ENCODE measurements around the gene TNNI3K.
A peak's percentile ranks its signal among the peaks of the same experiment; 100 is the strongest.

TNNI3K gene

DNA sequence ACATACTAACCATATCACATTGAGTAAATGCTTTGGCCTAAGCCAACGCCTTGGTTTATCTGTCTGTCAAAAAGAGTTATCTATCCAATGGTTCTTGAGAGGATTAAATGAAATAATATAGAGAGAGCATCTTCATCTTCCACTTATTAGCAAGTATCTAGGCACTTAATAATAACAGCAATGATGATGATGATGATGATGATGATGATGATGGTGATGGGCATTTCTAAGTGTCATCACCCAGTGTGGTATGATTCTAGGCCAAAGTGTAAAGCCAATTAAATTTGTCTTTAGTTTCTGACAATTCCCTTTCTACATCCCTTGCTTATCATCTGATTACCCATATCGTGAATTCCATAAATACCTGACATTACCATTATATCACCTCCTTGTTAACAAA lies 342.9 kb downstream of the TNNI3K start:
- DNase-seq, result no peak
- ATAC-seq, result no peak

DNA sequence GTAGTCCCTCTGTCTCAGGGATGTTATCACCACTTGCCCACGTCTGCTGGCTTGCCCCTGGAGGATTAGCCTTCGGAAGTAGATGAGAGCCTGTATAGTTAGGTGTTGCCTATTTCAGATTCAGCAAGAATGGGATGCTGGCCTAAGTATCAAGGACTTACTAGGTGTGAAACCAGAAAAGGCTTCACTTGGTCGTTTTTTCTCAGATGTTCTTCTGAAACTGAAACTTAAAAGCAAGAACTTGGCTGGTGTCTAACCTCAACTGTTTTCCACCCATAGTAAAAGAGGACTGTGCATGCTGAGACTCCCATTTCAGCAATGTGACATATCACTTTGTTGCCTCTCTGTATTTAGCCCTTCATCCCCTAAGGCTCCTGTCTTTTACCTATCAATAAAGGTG lies 344.2 kb downstream of the TNNI3K start:
- ATAC-seq, result peak; percentile 28
- no peak for DNase-seq

DNA sequence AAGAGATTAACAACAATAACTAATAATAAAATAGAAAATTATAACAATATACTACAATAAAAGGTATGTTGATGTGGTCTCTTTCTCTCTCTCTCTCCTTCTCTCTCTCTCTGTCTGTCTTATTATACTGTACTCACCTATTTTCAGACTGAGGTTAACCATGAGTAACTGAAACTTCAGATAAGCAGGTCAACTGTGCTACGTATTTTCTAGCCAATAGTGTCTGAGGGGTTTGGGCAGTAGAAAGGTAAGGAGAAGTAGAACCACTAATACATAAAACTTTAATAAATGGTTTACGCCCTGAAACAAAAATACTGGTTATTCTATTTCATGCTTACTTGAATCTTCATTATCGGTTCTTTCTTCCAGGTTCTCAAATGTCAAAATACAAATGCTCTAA lies 348.2 kb downstream of the TNNI3K start:
- no peak for DNase-seq
- no peak for ATAC-seq

DNA sequence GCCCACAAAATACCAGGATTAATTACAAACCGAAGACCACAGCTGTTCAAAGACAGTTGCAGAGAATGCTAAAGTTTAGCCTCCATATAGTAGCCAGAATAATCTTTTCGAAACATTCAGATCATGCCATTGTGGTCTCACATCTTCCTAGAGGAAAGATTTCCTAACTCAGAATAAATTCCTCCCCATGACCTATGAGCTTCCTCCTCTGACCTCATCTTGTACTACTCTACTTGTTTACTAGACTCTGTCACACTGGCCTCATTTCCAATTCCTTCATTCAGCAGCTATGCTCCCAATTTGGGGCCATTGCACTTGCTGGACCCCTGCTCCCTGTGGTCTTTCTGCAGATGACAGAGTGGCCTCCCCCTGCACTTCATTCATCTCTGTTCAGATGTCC lies 349.0 kb downstream of the TNNI3K start:
- DNase-seq (no peak), ATAC-seq (no peak)

DNA sequence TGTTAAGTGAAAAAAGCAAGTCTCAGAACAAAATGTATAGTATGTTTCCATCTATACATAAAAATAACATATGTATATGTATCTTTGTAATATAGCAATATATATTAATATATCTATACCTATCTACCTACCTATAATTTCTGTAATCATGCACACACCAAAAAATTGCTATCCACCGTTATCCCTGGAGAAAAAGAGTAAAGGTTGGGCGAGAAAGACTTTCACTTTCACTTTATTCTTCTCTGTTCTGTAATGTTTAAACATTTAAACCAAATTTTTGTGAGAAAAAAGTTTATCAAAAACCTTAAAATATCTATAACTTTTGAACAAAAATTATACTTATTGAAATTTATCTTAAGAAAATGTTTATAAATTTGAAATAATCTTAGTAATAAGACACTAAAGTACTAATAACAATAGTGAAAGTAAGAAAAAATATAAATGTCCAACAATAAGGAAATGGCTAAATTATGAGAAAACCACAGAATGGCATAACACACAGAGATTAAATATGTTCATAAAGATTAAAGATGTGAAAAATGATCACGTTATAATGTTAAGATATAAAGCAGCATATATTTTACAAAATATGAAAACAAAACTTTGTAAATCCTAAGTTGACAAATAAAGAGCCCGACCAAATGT lies 351.2 kb downstream of the TNNI3K start:
- DNase-seq, result no peak
- ATAC-seq, result no peak

DNA sequence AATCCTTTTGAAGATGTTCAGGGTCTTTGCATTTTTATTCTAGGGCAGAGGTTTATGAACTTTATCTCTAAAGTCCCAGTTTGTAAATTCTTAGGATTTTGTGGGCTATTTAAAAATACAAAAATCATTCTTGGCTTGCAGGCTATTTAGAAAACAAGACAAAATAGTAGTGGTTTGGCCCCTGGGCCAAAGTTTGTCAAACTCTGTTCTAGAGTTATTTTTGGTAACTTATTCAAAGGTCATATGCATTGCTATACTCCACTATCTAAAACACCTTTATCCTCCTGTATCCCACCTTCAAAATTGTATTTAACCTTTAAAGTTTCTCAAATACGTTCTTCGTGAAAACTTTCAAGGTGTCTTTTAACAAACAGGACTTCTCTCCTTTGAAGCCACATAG lies 352.7 kb downstream of the TNNI3K start:
- ATAC-seq (no peak), DNase-seq (no peak)

DNA sequence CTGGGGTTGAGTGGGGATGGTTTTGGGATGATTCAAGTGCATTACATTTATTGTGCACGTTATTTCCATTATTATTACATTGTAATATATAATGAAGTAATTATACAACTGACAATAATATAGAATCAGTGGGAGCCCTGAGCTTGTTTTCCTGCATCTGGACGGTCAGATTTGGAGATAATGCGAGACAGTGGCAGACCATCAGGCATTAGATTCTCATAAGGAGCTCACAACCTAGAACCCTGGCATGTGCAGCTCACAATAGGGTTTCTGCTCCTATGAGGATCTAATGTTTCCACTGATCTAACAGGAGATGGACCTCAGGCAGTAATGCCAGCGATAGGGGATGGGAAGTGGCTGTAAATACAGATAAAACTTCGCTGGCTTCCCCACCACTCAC lies 355.1 kb downstream of the TNNI3K start:
- DNase-seq, result no peak
- no peak for ATAC-seq

DNA sequence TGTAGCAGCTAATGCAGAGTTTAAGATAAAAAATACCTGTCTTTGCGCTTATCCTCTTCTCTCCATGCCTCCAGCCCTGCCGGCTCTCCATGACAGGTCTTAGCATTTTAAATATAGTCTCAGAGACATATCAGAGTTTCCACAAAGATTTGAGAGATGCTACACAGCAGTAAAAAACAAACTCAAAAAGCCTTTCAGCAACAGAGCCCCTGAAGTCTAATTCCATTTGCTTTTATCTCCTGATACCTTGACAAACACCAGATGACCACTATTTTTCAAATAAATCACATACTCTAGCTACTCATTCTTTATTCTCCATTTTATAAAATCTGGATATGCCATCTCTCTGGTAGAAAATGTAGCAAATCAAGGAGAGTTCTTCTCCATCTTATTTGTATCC lies 356.8 kb downstream of the TNNI3K start:
- ATAC-seq, result no peak

DNA sequence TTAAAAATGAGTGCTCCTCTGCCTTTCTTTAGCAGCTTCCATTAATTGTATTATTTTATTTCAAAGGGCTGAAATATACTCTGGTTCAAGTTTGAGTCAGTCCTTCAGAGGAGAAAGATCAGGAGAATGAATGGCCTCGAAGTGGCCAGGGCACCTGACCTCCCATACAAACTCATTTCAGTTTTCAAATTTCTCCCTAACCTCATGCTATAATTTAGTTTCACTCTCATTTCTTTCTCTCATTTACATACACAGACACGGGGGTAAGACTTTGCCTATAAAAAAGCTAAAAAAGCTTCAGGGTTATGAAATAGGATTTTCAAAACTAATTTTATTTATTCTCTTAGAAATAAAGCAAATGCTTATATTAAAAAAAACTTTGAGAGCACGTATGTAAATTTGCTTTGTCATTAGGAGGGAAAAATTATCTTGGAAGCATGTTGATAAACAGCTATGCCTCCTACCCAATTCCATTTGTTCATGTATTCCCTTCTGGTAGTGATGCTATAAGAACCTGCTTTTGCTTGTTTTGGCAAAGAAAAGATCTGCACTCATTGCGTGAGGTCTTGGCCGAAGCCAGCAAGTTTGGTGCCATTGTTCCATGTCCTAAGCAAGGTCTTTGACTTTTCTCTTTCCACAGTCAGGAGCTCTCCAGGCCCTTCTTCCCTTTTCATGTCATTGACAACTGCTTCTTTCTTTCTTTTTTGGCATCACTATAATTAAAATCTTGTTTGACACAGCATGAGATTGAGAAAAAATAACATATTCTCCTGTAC lies 357.6 kb downstream of the TNNI3K start:
- no peak for ATAC-seq
- no peak for DNase-seq

More for the DNA sequence above, 356.8 kb downstream of the TNNI3K start:
- no peak for DNase-seq
